Inferior parietal cortex (tissue), 1 donor: ENCODE data around the gene CDKN1A.
"Not testable (repeated sequence)": the region's sequence is repeated elsewhere in the genome, so short reads cannot be mapped to it uniquely, and the experiment has no call there.

Experiments
- DNase-seq: peaks from one replicate; pipeline ENCODE4 v3.0.0-alpha.2; 2016; ENCODE audit errors: extremely low spot score

CDKN1A gene

GRCh38 chr6:36719126-36719525 is 40.6 kb downstream of the CDKN1A start:
- no peak for DNase-seq

- DNase-seq, result no peak
These were observed 42.0 kb downstream of the CDKN1A start for GRCh38 chr6:36720251-36721141.

GRCh38 chr6:36721369-36722140 is 43.0 kb downstream of the CDKN1A start:
- no peak for DNase-seq

- DNase-seq, result no peak
These were observed 43.9 kb downstream of the CDKN1A start for GRCh38 chr6:36722365-36722764.

- no peak for DNase-seq
These were observed 44.4 kb downstream of the CDKN1A start for GRCh38 chr6:36722879-36723278.

- DNase-seq, result not testable (repeated sequence)
These were observed 45.5 kb downstream of the CDKN1A start for GRCh38 chr6:36723992-36724391.

GRCh38 chr6:36724514-36725390 is 46.2 kb downstream of the CDKN1A start:
- peak; percentile 59 for DNase-seq

- no peak for DNase-seq
These were observed 47.1 kb downstream of the CDKN1A start for GRCh38 chr6:36725581-36725980.

GRCh38 chr6:36727505-36728021 is 49.0 kb downstream of the CDKN1A start:
- DNase-seq, result no peak

GRCh38 chr6:36728289-36729160 is 50.0 kb downstream of the CDKN1A start:
- no peak for DNase-seq

GRCh38 chr6:36729161-36729524 is 50.6 kb downstream of the CDKN1A start:
- DNase-seq, result no peak

- DNase-seq, result no peak
These were observed 52.2 kb downstream of the CDKN1A start for GRCh38 chr6:36730424-36731380.

- no peak for DNase-seq
These were observed 53.3 kb downstream of the CDKN1A start for GRCh38 chr6:36731622-36732310.

- DNase-seq, result no peak
These were observed 54.8 kb downstream of the CDKN1A start for GRCh38 chr6:36733300-36733699.

GRCh38 chr6:36734486-36735060 is 56.1 kb downstream of the CDKN1A start:
- no peak for DNase-seq

- DNase-seq, result peak; percentile 5
These were observed 56.9 kb downstream of the CDKN1A start for GRCh38 chr6:36735110-36736071.
